ENCODE data around the gene ZDHHC16.

- TF ChIP-seq CTCF (IDR thresholded peaks at IDR 0.05) (no peak), ZFX (IDR thresholded peaks at IDR 0.05; ENCODE audit: borderline replicate concordance) (no peak)
These were observed 19.0 kb upstream of the ZDHHC16 start for GRCh38 chr10:97426776-97427570.
